GM18867 (cell line): ENCODE data around the gene MYH11.
"Not testable (repeated sequence)": the region's sequence is repeated elsewhere in the genome, so short reads cannot be mapped to it uniquely, and the experiment has no call there.

Source experiments
- ATAC-seq: cut with Tn5 transposase; IDR thresholded peaks from one replicate; pipeline ENCODE4 v1.9.1; 2021; ENCODE audit warnings: mild to moderate bottlenecking, moderate library complexity; ENCODE audit not compliant: unreplicated experiment

The MYH11 gene

GRCh38 chr16:15757077-15757386 is 99.8 kb downstream of the MYH11 start:
- no peak for ATAC-seq

DNA sequence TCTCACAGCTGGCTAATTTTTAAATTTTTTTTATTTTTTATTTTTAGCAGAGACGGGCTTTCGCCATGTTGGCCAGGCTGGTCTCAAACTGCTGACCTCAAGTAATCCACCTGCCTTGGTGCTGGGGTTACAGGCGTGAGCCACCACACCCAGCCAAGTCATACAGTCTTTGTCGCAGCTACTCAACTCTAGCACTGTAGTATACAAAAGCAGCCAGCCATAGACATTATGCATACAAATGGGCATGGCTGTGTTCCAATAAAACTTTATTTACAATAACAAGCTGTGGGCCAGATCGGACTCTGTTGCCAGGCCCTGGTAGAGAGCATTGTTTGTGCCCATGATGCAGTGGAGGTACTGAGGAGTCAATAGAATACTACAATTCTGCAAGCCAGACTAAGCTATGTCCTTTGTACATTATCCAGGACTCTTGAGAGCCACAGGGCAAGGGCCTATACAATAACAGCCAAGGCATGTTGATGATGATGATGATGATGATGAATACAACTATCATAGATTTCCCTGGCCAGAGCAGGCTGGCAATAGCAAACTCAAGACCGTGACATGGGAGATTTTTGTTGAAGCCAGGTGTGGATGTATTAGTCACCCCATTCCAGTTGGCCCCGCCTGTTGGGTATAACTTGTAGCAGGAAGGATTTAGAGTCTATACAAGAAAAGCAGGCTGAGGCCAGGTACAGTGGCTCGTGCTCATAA is 101.8 kb downstream of the MYH11 start:
- no peak for ATAC-seq

- no peak for ATAC-seq
These were observed 103.9 kb downstream of the MYH11 start for GRCh38 chr16:15752717-15753488.

DNA sequence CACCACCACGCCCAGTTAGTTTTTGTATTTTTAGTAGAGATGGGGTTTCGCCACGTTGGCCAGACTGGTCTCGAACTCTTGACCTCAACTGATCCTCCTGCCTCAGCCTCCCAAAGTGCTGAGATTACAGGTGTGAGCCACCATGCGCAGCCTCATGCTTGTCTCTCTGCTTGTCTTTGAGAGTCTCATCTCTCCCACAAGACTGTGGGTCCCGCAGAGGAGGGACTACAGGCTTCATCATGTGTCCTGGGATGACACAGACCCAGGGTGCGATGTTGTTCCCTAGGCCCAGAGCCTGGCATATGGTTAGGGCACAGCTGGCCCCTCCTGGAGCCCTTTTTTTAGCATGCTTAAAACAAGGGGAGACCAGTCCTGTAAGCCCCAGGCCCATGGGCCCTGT is 104.9 kb downstream of the MYH11 start:
- no peak for ATAC-seq

DNA sequence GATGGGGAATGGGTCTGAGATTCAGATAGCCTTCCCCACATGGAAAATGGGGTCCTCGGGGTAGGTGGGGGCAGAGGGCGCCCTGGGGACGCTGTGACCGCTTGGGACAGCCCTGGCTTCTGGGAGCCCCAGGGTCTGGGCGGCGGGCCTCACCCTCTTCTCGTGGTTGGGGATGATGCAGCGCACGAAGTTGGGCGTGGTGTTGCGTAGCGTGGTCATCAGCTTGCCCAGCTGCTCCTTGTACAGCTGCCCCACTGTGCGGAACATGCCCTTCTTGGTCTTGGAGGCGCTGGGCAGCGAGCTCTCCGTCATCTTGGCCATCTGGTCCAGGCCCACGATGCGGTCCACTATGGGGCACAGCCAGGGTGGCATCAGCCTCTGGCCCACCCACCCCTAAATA is 106.8 kb downstream of the MYH11 start:
- ATAC-seq, result no peak

GRCh38 chr16:15749371-15749770 is 107.5 kb downstream of the MYH11 start:
- ATAC-seq, result no peak

DNA sequence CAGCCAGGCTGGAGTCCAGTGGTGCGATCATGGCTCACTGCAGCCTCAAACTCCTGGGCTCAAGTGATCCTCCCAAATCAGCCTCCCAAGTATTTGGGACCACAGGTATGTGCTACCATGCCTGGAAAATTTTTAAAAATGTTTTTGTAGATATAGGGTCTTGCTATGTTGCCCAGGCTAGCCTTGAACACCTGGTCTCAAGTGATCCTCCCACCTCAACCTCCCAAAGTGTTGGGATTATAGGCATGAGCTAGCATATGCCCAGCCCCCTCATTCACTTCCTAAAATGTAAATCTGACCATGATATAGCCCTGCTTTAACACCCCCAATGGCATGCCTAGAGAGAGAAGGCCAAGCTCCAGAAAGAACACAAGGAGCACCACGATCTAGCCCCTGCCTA is 108.2 kb downstream of the MYH11 start:
- ATAC-seq, result no peak

GRCh38 chr16:15747937-15748336 is 108.9 kb downstream of the MYH11 start:
- no peak for ATAC-seq

GRCh38 chr16:15746332-15746731 is 110.5 kb downstream of the MYH11 start:
- ATAC-seq, result no peak

DNA sequence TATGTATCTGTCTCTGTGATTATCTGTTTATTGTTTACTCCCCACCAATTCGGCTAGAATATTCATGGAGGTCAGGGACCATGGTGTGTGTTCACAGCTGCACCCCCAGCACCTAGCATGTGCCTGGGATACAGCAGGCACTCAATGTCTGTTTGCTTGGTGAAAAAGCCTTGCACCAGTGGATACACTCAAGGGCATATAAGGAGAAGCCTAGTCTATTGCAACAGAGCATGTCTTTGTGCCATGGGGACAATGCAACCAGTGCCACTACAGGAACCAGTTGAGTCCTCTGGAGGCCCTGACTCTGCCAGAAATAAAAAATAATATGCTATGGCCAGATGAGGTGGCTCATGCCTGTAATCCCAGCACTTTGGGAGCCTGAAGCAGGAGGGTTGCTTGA is 113.2 kb downstream of the MYH11 start:
- no peak for ATAC-seq

DNA sequence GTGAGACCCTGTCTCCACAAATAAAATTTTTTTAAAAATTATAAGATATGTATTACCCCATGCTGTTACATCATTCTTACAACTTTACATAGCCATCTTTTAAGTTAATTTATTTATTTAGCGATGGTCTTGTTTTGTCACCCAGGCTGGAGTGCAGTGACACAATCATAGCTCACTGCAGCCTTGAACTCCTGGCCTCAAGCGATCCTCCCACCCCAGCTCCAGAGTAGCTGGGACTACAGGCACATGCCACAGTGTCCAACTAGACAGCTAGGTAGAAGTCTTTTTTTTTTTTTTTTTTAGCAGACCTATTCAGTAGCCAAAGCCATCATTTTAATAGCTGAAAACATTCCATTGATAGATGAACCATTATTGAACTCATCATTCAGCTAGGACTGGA is 114.1 kb downstream of the MYH11 start:
- ATAC-seq, result no peak

DNA sequence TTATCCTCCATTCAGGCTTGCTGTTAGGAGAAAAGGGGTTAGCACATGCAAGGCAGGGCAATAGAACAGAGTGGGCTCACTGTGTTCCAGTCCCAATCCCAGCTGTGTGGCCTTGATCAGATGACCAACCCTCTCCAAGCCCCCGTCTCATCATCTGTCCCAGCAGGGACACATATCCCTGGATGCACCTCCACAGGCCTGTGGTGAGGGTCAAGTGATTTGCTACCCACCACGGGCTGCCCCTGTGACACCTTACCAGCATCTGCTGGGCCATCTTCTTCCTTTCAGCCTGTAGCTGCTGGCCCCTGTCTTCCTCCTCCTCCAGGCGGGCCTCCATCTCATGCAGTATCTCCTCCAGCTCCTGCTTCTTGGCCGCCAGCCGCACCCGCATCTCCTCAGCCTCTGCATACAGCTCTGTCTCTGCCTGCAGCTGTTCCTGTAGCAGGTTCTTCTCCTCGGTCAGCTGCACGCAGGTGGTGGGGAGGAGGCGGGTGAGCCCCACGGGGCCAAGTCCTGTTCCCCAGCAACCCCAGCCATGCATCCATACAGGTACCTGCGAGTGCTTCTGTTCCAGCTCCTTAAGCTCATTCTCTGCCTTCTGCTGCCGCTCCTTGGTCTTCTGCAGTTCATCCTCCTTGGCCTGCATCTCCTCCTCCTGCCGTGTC is 115.5 kb downstream of the MYH11 start:
- ATAC-seq, result no peak

GRCh38 chr16:15739950-15740349 is 116.9 kb downstream of the MYH11 start:
- no peak for ATAC-seq

- ATAC-seq, result no peak
These were observed 117.4 kb downstream of the MYH11 start for GRCh38 chr16:15739464-15739863.

- no peak for ATAC-seq
These were observed 119.6 kb downstream of the MYH11 start for GRCh38 chr16:15737140-15737644.

- ATAC-seq, result no peak
These were observed 120.3 kb downstream of the MYH11 start for GRCh38 chr16:15736529-15736928.

DNA sequence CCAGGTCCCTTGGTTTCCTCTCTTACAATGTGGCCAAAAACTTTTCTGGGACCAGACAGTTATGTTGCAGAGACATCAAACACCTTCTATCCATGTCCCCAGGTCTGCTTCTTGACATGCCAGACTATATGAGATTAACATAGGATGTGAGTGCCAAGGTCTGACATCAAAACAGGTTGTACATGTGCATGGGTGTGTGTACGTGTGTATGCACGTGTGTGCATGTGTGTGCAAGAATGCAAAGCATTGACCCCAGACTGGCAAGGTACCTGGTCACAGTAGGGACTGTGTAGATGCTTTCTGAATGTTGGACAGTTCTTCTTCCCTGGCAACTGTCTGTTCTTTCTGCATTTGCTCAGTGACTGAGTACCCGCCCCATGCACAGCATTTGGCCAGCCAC is 121.2 kb downstream of the MYH11 start:
- no peak for ATAC-seq

DNA sequence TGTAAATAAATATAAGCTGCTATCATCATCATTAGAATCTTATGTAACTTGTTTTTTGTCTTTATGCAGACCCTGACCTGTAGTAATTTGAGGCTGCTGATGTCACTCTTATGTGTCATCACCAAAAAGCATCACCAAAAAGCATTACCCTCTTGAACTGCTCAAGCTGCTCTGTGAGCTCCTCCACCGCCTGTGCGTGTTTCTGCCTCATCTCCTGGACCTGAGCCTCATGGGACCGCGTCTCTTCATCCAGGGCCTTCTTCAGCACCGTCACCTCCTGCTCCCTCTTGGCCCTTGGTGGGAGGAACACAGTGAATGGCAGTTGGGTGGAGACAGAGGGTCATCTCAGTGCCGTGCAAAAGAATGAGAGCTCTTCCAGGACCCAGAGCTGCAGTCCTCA is 124.4 kb downstream of the MYH11 start:
- ATAC-seq, result no peak

- no peak for ATAC-seq
These were observed 127.7 kb downstream of the MYH11 start for GRCh38 chr16:15729152-15729551.

DNA sequence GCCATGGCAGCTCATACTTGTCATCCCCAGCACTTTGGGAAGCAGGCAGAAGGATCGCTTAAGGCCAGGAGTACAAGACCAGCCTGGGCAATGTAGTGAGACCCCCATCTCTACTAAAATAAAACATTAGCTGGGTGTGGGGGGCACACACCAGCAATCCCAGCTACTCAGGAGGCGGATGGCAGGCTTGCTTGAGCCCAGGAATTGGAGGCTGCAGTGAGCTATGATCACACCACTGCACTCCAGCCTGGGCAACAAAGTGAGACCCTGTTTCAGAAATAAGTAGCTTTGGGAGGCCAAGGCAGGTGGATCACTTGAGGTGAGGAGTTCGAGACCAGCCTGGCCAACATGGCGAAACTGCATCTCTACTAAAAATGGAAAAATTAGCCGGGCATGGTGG is 129.1 kb downstream of the MYH11 start:
- ATAC-seq, result not testable (repeated sequence)

GRCh38 chr16:15726715-15727114 is 130.1 kb downstream of the MYH11 start:
- ATAC-seq, result no peak

GRCh38 chr16:15725641-15726240 is 131.1 kb downstream of the MYH11 start:
- no peak for ATAC-seq
